GM18517 (cell line): ENCODE results near the gene RBCK1.
"Not testable (repeated sequence)": the region's sequence is repeated elsewhere in the genome, so short reads cannot be mapped to it uniquely, and the experiment has no call there.

Source experiments
- ATAC-seq: cut with Tn5 transposase; IDR thresholded peaks from one replicate; pipeline ENCODE4 v1.9.1; 2021; ENCODE audit warnings: mild to moderate bottlenecking, moderate library complexity; ENCODE audit not compliant: unreplicated experiment

The RBCK1 gene

DNA sequence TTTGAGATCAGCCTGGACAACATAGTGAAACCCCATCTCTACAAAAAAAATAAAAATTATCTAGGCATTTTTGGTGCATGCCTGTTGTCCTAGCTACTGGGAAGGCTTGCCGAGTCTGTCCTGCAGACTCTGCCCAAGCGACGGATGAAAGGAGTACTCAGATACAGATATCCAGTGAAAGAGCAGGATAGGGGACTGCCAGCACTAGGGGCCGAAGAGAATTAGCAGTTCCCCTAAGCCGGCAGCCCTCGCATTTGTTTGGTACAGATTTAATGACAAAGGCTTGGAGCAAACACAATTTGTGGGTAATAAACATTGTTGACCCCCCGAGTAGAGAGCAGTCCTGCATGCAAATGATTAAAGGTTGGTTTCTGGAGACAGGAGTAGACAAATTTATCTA, 59.7 kb downstream of the RBCK1 start:
- ATAC-seq = no peak

DNA sequence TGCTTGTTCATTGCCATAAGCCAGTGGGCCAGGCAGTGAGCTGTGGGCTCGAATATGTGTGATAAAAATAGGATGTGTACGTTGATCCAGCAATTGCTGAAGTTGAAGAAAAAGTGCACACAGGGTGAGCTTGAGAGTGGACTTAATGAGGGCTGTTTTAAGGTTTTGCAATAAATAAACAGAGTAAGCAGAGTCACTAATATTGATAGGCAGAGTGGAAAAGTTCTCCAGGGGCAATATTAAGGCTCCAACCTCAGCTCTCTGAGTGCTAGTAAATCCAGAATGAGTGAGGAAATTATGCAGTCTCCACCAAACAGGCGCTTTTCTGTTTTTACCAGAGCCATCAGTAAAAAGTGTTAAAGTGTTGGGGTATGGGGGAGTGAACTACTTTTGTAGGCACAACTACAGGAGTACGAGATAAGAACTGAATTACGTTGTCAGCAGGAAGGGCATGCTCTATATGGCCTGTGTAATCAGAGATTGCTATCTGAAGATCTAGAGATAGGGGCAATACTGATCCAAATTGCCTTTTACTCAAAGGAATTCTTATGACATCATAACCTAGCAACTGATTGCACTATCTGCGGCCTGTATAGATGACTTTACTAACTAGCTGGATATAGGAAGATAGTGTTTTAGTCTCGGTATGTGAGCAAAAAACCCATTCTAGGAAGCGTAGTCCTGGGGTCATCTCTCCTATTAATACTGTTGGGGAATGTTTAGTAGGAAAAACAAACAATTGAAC, 61.8 kb downstream of the RBCK1 start:
- no peak for ATAC-seq

DNA sequence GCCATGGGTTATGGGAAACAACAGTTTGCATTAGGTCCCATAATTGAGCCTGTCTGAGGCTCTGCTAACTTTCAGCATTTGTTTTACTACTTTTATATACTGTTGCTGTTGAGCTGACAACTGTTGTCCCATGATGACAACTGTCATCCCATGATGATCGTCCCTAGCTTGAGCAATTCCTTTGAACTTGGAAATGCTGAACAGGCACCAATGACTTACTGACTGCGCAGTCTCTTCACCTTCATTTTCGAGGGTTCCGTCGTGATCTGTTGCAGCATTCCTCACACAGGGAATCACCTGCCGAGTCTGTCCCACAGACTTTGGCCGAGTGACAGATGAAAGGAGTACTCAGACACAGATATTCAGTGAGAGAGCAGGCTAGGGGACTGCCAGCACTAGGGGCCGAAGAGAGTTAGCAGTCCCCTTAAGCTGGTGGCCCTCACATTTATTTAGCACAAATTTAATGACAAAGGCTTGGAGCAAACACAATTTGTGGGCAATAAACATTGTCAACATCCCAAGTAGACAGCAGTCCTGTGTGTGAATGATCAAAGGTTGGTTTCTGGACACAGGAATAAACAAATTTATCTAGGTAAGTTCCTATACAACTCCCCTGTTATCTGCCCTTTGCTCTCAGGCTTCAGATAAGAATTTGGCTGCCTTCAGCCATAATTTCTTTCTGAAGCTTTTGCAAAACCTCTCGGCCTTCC, 64.2 kb downstream of the RBCK1 start:
- no peak for ATAC-seq

DNA sequence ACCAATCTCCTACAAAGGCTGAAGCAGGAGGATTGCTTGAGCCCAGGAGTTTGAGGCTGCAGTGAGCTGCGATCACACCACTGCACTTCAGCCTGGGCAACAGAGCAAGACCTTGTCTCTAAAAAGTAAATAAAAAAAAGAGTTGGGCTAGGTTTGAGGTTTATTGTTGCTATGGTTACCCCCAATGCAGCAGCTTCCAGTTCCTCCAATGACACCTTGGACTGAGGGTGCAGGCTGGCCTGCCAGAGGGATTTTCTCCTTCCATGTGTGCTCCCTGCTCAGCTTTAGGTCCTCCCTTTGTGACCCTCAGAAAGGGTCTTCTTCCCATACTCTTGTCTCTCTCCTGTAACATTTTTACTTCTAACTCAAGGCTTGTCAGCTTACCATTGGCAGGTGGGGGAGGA, 64.8 kb downstream of the RBCK1 start:
- no peak for ATAC-seq

DNA sequence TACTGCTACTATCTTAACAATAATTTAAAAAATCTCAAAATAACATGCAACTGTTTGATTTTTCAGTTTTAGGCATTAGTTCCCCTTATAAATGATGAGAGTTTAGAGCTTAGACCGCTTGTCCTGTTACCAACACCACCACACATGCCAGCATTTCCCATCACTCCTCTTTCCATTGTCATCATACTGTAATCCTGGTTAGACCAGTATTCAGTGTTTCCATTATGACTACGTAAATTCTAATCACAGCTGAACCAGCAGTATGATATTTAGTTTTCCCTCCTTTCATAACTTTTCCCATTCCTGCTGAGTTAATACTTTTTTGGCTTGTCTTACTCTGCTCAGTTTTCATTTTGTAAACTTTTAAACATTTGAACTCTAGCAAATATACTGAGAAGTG, 66.5 kb downstream of the RBCK1 start:
- ATAC-seq = no peak

DNA sequence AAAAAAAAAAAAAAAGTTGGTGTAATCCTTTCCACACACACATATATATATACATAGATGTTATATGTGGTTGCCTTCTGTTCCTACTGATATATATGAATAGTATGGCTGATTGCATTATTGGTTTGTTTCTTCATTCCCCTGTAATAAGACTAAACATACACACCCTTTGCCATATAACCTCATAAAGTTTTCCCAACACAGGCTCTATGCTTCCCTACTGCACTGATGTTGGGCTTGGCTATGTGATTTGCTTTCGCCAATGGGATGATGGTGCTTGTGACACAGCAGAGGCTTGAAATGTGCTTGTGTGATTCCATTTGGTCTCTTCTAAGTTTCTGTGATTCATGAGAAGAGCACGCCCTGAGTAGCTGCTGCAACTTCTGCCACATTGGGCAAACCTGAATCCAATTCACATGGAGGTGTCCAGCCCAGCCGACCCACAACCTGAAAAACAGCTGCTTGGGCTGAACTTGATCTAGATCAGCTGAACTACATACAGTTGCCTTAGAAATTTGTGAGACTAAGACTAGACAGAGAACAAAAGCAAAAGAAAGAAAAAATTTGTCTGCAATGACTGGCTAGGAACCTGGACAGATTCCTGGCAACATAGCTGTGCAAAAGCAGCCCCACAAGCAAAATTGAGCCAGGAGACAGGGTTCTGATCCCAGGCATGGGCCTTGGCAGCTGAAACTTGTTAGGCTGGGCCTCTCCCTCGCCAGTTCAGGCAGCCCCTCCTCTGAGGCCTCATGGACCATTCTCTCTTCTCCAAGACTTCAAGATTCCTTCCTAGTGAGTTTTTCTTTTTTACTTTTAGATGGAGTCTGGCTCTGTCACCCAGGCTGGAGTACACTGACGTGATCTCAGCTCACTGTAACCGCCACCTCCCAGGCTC, 67.6 kb downstream of the RBCK1 start:
- no peak for ATAC-seq

DNA sequence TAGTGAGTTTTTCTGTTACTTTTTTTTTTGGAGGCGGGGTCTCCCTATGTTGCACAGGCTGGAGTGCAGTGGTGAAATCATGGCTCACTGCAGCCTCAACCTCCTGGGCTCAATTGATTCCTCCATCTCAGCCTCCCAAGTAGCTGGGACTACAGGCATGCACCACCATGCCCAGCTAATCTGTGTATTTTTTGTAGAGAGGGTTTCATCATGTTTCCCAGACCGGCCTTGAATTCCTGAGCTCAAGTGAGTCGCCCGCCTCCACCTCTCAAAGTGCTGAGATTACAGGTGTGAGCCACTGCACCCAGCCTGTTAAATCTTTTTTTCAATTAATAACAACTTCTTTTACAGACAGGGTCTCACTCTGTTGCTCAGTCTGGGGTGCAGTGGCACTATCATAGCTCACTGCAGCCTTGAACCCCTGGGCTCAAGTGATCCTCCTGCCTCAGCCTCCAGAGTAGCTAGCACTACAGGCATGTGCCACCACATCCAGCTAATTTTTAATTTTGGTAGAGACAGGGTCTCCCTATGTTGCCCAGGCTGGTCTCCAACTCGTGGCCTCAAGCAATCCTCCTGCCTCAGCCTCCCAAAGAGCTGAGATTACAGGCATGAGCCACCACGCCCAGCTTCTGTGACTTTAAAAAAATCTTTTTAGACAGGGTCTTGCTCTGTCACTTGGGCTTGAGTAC, 68.6 kb downstream of the RBCK1 start:
- ATAC-seq = not testable (repeated sequence)

DNA sequence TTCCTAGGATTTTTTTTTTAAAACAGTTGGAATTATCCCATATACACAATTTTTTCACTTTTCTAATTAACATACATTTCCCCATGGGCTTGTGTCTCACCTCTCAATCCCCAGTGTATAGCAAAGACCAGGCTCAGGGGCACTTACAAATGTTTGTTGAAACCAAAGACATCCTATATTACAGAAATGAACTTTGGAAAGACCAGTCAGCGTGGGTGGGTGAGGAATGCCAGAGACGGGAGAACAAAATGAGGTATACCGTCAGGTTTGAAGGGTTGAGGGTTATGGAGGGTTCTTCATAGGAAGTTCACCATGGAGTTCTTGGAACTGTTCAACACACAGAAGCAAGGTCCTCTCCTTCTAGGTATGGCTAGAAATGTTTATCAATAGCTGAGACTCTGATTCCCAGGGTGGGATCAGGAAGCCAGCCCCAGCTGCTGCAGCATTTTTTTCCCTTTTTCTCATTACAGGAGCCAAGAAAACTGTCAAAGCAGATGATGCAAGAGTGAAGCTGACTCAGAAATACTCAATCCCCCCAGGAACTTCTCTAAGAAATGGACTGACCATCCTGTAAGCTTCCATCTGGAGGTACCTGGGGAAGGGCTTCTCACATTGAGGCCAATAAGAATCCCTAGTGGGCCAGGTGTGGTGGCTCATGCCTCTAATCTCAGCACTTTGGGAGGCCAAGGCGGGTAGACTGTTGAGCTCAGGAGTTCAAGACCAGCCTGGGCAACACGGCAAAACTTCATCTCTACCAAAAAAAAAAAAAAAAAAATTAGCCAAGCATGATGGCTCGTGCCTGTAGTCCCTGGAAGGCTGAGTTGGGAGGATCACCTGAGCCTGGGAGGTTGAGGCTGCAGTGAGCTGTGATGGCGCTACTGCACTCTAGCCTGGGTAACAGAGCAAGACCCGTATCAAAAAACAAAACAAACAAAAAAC, 70.2 kb downstream of the RBCK1 start:
- ATAC-seq = no peak

DNA sequence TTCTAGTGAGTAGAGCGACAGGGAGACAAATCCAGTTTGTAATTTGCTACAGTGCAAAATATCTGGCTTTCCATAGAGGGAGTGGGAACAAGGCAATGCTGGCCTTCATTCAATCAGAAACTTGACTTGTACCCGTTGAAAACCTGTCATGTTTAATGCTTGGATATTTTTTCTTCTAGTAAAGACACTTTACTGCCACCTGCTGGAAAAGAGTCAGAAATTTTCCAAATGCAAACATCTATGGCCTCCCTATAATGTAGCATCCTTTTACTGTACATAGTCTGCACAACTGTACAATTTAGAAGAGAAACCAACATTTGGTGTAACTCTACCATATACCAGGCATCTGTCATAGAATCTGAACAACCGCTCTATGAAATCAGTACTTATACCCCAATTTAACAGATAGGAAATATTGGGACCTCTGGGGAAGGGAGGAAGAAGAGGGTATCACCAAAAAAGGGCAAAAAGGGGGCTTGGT, 70.9 kb downstream of the RBCK1 start:
- peak; percentile 67 for ATAC-seq

DNA sequence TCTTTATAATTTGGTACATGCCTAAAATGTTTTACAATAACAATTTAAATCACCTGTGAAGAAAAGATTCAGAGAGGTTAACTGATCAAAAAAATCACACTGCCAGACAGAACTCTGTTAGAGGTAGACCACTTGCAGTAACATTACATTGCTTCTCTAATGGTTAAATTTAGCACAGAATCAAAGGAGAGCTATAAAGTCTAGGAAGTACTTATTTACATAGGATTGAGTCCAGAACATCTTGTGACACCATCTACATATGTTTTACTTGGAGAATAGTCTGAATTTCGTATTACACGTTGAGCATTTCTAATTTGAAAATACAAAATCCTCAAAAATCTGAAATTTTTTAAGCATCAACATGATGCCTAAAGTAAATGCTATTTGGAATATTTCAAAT, 71.4 kb downstream of the RBCK1 start:
- no peak for ATAC-seq

DNA sequence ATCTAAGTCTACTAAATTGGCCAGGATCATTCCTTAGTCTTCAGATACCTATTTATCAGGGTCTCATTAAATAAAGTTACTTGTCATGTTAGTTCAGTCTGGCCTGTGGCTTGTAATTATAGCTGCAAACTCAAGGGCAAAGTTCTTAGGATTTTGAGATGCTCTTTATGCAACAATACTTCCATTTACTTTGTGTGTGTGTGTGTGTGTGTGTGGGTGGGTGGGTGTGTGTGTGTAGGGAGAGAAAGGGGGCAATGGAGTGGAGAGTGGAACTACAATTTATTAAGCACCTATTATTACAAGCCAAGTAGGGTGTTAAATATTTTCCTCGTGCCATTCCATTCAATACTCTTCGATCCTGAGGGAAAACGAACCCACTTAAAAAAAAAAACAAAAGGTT, 71.9 kb downstream of the RBCK1 start:
- no peak for ATAC-seq

DNA sequence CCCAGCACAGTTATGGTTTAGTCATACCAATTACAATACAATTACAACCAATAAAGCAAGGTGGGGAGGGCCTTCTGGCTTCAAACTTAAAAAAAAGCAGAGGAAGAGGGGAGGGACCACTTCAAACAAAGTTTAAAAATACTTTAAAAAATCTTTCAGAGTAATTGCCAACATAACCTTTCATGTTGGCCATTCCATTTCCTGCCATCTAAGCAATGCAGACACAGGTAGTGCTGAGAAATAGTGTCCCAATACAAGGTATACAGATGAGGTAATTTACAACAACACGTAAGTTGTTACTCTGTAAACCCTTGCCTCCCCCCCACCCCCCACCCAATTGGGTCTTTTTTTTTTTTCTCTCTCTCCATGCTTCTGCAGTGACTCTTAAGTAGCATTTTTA, 73.1 kb downstream of the RBCK1 start:
- ATAC-seq = no peak
